Renal cortex interstitium (tissue), 11 donors: ENCODE measurements around the gene GRIK4. TPM values are rescaled to one million over a fixed set of nuclear protein-coding genes. Genes with fewer than 3 reads are reported as not detected.
"Not testable (repeated sequence)": the region's sequence is repeated elsewhere in the genome, so short reads cannot be mapped to it uniquely, and the experiment has no call there.

Experiments
- DNase-seq, 11 donors: peaks; one replicate each; pipeline ENCODE4 v3.0.0-alpha.2; 2013; ENCODE audit warnings: low read depth in 9 of 11, low spot score in 4 of 11; ENCODE audit errors: extremely low read depth in 1 of 11
- polyA plus RNA-seq, 3 donors: library from polyadenylated mRNA; unstranded; fragments of 120-200 nt; gene quantifications; one replicate each; pipeline ENCODE4 v1.2.1, GENCODE V29; 2013; ENCODE audit not compliant: insufficient read length in 3 of 3

Gene GRIK4
- polyA plus RNA-seq, 3 donors: 1.0 to 1.4 (median 1.2) TPM

DNA sequence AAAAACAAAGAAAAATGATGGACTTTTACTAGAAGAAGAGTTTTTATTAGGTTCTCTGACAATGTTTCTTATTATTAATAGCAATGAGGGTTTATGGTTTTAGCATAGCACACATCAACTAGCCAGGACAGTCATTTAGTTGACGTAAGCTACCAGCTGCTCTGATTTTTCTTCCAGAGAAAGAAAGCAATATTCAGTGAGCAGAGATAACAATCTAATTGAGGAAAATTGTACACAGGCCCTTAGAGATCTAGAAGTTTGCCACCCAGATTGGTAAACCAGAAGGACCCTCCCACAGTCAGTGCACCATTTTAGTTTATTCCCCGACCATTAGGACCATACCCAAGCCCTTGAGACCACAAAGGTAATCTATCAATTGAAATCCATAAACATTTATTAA, 483.6 kb downstream of the GRIK4 start:
- DNase-seq: no peak

- no peak for DNase-seq
Measured at GRCh38 chr11:120996973-120997372, 485.4 kb downstream of the GRIK4 start.

GRCh38 chr11:120998581-120998980, 487.0 kb downstream of the GRIK4 start:
- DNase-seq: no peak

DNA sequence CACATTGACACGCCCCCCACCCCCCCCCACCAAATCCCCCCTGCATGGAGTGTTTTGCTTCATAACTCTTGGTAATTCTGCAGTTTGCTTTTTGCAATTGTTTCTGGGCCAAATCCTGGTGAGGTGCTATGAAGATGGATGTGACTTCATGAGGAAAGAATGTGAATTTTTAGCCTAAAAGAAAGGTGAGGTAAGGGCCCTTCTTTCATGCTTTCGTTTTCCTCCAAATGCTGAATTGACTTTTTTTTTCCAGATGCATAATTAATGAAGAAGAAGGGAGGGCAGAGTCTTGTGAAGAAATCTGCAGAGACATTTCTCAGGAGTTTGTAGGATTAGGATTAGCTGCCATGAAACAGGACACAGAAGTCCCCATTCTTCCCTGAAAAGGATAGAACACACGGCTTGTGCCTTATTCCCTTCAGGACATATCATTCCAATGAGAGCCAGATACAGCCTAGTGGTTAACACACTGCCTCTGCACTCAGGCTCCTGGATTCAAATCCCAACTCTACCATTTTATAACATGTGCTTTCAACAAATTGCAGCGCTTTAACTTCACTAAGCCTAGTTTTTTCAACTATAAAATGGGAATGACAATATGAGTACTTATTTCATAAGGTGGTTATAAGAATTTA, 492.8 kb downstream of the GRIK4 start:
- no peak for DNase-seq

- no peak for DNase-seq
Measured at GRCh38 chr11:121006922-121007321, 495.4 kb downstream of the GRIK4 start.

- no peak for DNase-seq
Measured at GRCh38 chr11:121008551-121008950, 497.0 kb downstream of the GRIK4 start.

- no peak for DNase-seq
Measured at GRCh38 chr11:121012091-121012490, 500.5 kb downstream of the GRIK4 start.

DNA sequence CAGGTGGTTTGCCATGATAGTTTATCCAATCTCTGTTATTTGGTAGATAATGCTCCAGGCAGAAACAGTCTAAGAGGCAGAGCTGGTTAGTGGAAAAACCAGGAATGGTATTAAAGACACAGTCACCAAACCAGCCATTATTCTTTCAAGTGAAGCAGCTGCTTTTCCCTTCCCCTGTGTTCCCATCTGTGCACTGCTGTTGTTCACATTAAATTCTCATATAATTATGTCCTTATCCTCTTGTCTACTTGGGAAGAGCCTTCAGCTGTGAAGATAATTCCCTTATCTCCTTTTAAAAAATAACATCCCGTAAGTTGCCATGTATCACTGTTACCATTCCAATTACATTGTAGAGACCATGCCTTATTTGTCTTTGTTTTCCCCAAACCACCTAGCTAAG, 507.2 kb downstream of the GRIK4 start:
- DNase-seq: no peak

- DNase-seq: not testable (repeated sequence)
Measured at GRCh38 chr11:121021718-121022117, 510.2 kb downstream of the GRIK4 start.

GRCh38 chr11:121023848-121024751, 512.6 kb downstream of the GRIK4 start, which contains the start of gene TBCEL:
Gene TBCEL (plus strand): TSS chr11:121024102. CDS start chr11:121045691, 21,589 bp downstream.
- peak; percentile 65 to 90 (median 83) for DNase-seq

GRCh38 chr11:121024989-121025388, 513.4 kb downstream of the GRIK4 start:
- DNase-seq: peak in 1 of 11 donors; percentile 6

GRCh38 chr11:121029153-121029552, 517.6 kb downstream of the GRIK4 start:
- no peak for DNase-seq

- no peak for DNase-seq
Measured at GRCh38 chr11:121029813-121030445, 518.4 kb downstream of the GRIK4 start.

- no peak for DNase-seq
Measured at GRCh38 chr11:121031167-121031566, 519.6 kb downstream of the GRIK4 start.

GRCh38 chr11:121031648-121032047, 520.1 kb downstream of the GRIK4 start:
- DNase-seq: not testable (repeated sequence)

DNA sequence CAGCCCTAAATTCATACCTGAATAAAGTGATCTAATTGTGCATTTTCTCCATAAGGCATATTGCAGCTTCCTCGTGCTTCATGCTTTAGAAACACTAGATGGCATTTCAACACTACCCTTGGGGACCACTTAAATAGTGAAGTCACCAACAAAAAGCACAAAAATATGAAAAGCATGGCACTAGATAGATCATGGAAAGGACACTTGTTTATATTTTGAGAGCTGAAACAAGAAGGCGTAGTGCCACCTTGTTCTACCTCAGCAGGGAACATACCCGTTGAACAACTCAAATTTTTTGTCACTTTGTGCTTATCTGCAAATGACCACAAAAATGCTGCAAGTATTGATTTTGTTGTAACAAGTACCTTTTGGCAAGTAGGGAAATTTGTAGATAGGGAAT, 521.0 kb downstream of the GRIK4 start:
- DNase-seq: no peak

DNA sequence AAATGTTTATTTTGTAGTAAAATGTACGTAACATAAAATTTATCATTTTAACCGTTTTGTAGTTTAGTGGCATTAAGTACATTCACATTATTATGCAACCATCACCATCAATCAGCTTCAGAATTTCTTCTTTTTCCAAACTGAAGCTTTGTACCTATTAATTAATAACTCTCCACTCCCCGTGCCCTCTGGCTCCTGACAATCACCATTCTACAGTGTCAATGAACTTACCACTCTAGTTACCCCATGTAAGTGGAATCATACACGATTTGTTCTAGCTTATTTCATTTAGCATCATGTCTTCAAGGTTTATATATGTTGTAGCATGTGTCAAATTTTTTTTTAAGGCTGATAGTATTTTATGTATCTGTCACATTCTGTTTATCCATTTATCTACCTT, 522.1 kb downstream of the GRIK4 start:
- no peak for DNase-seq

GRCh38 chr11:121035169-121035755, 523.7 kb downstream of the GRIK4 start:
- no peak for DNase-seq

GRCh38 chr11:121035780-121036179, 524.2 kb downstream of the GRIK4 start:
- no peak for DNase-seq
